ENCODE results near the gene RAB5B.
"Not testable (repeated sequence)": the region's sequence is repeated elsewhere in the genome, so short reads cannot be mapped to it uniquely, and the experiment has no call there.

The RAB5B gene

DNA sequence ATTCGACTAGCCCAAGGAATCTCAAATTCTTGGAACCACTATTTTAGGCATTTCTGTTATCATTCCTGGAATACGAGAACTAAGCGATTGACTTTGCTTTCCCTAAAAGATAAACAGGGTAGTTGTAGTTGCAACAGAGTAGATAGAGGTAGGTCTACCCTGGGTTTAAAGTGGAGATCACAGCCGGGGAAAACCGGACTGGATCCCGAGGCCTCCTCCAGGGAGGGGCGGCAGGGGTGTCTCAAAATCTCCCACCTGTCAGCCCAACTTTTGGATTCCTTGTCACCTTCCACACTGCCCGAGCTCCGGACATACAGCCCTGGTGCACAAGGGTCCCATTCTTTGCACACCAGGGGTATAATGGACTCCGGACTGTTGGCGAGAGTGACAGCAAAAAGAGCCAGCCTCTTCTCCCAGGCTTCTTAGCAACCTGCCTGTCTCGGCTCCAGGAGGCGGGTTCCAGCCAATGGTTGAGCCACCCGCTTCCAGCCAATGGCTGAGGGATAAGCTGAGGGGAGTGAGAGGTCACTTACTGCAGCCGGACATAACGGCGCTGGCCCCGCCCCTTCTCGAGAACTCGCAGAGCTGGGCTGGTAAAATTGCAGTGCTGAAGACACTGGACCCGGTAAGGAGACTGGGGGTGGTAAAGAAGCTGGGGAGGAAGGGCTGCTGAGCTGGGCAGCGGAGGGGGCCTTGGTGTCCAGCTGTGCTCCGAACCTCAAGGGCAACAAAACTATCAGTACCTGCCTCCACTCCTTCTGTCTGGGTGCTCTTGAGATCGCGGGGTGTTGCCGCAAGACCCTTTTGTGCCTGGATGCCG is 23.0 kb downstream of the RAB5B start, which contains the start of gene SUOX:
Gene SUOX (plus strand): TSS at position 562 of the 820 bp plus-strand sequence. CDS start 4,946 bp downstream, outside the sequence.
- Histone ChIP-seq H3K27ac (ENCODE audit: low read depth, low read length) (peak within 1 kb of the TSS; percentile 63), H3K4me1 (ENCODE audit: control insufficient read depth in 1 of 2, insufficient read depth in 2 of 2, low read length in 2 of 2) (peaks cover 41 to 43% of the 10 kb centered on the region in 2 donors), H3K9me3 (ENCODE audit: control insufficient read depth in 1 of 2, low read length in 2 of 2) (no peaks in the 10 kb centered on the region), H3K27me3 (ENCODE audit: control insufficient read depth in 1 of 2, insufficient read depth in 2 of 2, low read length in 2 of 2) (no peaks in the 10 kb centered on the region), H3K9ac (ENCODE audit: low read depth in 1 of 2, low read length in 2 of 2) (peak within 1 kb of the TSS; percentile 89 to 98), H3K4me3 (ENCODE audit: low read depth in 1 of 2, low read length in 2 of 2) (peak within 1 kb of the TSS; percentile 97 to 98), H3K36me3 (ENCODE audit: control insufficient read depth in 1 of 2, insufficient read depth in 2 of 2, low read length in 2 of 2) (peaks cover 16 to 24% of the 10 kb centered on the region in 2 donors)

DNA sequence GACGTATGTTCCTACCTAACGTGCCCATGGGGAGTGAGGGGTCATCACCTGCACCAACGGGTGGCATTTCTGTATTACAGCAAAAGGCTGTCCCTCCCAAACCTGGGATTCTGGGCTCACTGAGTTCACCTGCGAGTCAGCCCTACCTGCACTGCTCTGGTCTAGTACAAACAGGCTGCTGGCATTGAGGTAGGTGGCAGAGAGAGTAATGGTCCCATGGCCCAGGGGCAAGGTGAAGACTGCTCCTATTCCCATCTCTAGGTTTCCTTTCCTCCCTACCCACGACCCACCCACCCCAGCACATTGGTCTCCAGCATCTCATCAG is 23.6 kb downstream of the RAB5B start:
- Histone ChIP-seq H3K9ac (ENCODE audit: low read depth in 1 of 2, low read length in 2 of 2) (peak overlapping the region; percentile 89 to 98), H3K27ac (ENCODE audit: low read depth, low read length) (peak overlapping the region; percentile 63), H3K4me1 (ENCODE audit: control insufficient read depth in 1 of 2, insufficient read depth in 2 of 2, low read length in 2 of 2) (peaks cover 41 to 44% of the 10 kb centered on the region in 2 donors), H3K9me3 (ENCODE audit: control insufficient read depth in 1 of 2, low read length in 2 of 2) (no peaks in the 10 kb centered on the region), H3K27me3 (ENCODE audit: control insufficient read depth in 1 of 2, insufficient read depth in 2 of 2, low read length in 2 of 2) (no peaks in the 10 kb centered on the region), H3K4me3 (ENCODE audit: low read depth in 1 of 2, low read length in 2 of 2) (peak overlapping the region; percentile 97 to 98), H3K36me3 (ENCODE audit: control insufficient read depth in 1 of 2, insufficient read depth in 2 of 2, low read length in 2 of 2) (peaks cover 16 to 22% of the 10 kb centered on the region in 2 donors)

DNA sequence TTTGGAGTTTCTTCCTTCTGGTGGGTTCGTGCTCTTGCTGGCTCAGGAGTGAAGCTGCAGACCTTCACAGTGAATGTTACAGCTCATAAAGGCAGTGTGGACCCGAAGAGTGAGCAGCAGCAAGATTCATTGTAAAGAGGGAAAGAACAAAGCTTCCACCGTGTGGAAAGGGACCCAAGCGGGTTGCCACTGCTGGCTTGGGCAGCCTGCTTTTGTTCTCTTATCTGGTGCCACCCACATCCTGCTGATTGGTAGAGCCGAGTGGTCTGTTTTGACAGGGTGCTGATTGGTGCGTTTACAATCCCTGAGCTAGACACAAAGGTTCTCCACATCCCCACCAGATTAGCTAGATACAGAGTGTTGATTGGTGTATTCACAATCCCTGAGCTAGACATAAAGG is 25.6 kb downstream of the RAB5B start:
- H3K9ac ChIP-seq (ENCODE audit: low read depth in 1 of 2, low read length in 2 of 2); H3K27ac ChIP-seq (ENCODE audit: low read depth, low read length); H3K4me3 ChIP-seq (ENCODE audit: low read depth in 1 of 2, low read length in 2 of 2); H3K27me3 ChIP-seq (ENCODE audit: control insufficient read depth in 1 of 2, insufficient read depth in 2 of 2, low read length in 2 of 2); H3K9me3 ChIP-seq (ENCODE audit: control insufficient read depth in 1 of 2, low read length in 2 of 2): not testable (repeated sequence)
- peaks cover 23 to 26% of the 10 kb centered on the region in 2 donors for H3K4me1 ChIP-seq (ENCODE audit: control insufficient read depth in 1 of 2, insufficient read depth in 2 of 2, low read length in 2 of 2)
- peaks cover 17 to 20% of the 10 kb centered on the region in 2 donors for H3K36me3 ChIP-seq (ENCODE audit: control insufficient read depth in 1 of 2, insufficient read depth in 2 of 2, low read length in 2 of 2)

DNA sequence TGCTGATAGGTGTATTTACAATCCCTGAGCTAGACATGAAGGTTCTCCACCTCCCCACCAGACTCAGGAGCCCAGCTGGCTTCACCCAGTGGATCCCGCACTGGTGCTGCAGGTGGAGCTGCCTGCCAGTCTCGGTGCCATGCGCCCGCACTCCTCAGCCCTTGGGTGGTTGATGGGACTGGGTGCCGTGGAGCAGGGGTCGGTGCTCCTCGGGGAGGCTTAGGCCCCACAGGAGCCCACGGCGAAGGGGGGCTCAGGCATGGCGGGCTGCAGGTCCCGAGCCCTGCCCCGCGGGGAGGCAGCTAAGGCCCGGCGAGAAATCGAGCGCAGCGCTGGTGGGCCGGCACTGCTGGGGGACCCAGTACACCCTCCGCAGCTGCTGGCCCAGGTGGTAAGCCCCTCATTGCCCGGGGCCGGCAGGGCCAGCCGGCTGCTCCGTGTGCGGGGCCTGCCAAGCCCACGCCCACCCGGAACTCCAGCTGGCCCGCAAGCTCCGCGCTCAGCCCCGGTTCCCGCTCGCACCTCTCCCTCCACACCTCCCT is 26.2 kb downstream of the RAB5B start:
- H3K4me1 ChIP-seq (ENCODE audit: control insufficient read depth in 1 of 2, insufficient read depth in 2 of 2, low read length in 2 of 2): peaks cover 23 to 26% of the 10 kb centered on the region in 2 donors
- H3K4me3 ChIP-seq (ENCODE audit: low read depth in 1 of 2, low read length in 2 of 2); H3K27me3 ChIP-seq (ENCODE audit: control insufficient read depth in 1 of 2, insufficient read depth in 2 of 2, low read length in 2 of 2); H3K27ac ChIP-seq (ENCODE audit: low read depth, low read length); H3K9me3 ChIP-seq (ENCODE audit: control insufficient read depth in 1 of 2, low read length in 2 of 2); H3K9ac ChIP-seq (ENCODE audit: low read depth in 1 of 2, low read length in 2 of 2): not testable (repeated sequence)
- peaks cover 20 to 22% of the 10 kb centered on the region in 2 donors for H3K36me3 ChIP-seq (ENCODE audit: control insufficient read depth in 1 of 2, insufficient read depth in 2 of 2, low read length in 2 of 2)

DNA sequence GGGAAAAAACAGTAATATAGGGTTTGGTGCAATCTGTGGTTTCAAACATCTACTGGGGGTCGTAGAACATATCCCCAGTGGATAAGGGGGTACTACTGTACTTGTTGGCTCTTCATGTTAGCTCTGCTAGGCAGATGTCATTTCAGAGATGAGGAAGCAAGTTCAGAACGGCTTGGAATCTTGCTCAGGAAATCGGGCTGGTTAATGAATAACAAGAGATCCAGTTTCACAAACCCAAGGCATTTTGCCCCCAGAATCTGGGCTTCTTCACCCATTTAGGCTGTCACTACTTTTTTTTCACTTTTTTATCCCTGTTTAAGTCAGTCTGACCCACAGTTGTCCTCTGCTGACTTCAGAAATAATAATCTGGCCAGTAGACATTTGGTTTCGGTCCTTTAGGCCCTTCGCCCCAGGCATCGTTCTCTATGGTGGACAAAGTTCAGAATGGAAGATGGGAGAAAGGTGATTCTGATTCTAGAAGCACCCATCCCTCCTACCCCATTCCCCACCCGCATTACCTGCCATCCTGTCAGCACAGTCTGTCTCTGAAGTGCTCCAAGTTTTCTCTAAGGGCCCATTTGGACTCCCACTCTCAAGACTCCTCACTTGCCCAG is 27.7 kb downstream of the RAB5B start:
- H3K9ac ChIP-seq (ENCODE audit: low read depth in 1 of 2, low read length in 2 of 2): peak overlapping the region in 1 of 2 donors; percentile 33
- H3K36me3 ChIP-seq (ENCODE audit: control insufficient read depth in 1 of 2, insufficient read depth in 2 of 2, low read length in 2 of 2): peaks cover 20 to 23% of the 10 kb centered on the region in 2 donors
- peaks cover 13 to 19% of the 10 kb centered on the region in 2 donors for H3K4me1 ChIP-seq (ENCODE audit: control insufficient read depth in 1 of 2, insufficient read depth in 2 of 2, low read length in 2 of 2)
- H3K27ac ChIP-seq (ENCODE audit: low read depth, low read length): peak overlapping the region; percentile 5
- H3K4me3 ChIP-seq (ENCODE audit: low read depth in 1 of 2, low read length in 2 of 2): peak overlapping the region; percentile 2 to 13
- H3K27me3 ChIP-seq (ENCODE audit: control insufficient read depth in 1 of 2, insufficient read depth in 2 of 2, low read length in 2 of 2): no peaks in the 10 kb centered on the region
- no peaks in the 10 kb centered on the region for H3K9me3 ChIP-seq (ENCODE audit: control insufficient read depth in 1 of 2, low read length in 2 of 2)

DNA sequence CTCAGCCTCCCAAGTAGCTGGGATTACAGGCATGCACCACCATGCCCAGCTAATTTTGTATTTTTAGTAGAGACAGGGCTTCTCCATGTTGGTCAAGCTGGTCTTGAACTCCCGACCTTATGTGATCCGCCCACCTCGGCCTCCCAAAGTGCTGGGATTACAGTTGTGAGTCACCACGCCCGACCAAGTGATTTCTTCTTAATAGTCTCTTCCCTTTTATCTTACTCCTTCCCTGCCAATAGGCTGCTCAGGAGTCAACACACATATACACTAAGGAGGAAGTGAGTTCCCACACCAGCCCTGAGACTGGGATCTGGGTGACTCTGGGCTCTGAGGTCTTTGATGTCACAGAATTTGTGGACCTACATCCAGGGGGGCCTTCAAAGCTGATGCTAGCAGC is 29.5 kb downstream of the RAB5B start:
- peaks cover 20 to 23% of the 10 kb centered on the region in 2 donors for H3K36me3 ChIP-seq (ENCODE audit: control insufficient read depth in 1 of 2, insufficient read depth in 2 of 2, low read length in 2 of 2)
- not testable (repeated sequence) for H3K4me3 ChIP-seq (ENCODE audit: low read depth in 1 of 2, low read length in 2 of 2); H3K9ac ChIP-seq (ENCODE audit: low read depth in 1 of 2, low read length in 2 of 2); H3K9me3 ChIP-seq (ENCODE audit: control insufficient read depth in 1 of 2, low read length in 2 of 2); H3K27me3 ChIP-seq (ENCODE audit: control insufficient read depth in 1 of 2, insufficient read depth in 2 of 2, low read length in 2 of 2); H3K27ac ChIP-seq (ENCODE audit: low read depth, low read length)
- peaks cover 14 to 19% of the 10 kb centered on the region in 2 donors for H3K4me1 ChIP-seq (ENCODE audit: control insufficient read depth in 1 of 2, insufficient read depth in 2 of 2, low read length in 2 of 2)

DNA sequence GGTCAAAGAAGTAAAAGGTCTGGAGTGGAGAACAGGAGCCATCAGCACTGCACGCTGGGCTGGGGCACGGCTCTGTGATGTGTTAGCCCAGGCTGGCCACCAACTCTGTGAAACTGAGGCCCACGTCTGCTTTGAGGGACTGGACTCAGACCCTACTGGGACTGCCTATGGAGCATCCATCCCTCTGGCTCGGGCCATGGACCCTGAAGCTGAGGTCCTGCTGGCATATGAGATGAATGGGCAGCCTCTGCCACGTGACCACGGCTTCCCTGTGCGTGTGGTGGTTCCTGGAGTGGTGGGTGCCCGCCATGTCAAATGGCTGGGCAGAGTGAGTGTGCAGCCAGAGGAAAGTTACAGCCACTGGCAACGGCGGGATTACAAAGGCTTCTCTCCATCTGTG is 30.3 kb downstream of the RAB5B start:
- H3K27ac ChIP-seq (ENCODE audit: low read depth, low read length): no peak overlapping the region
- no peaks in the 10 kb centered on the region for H3K9me3 ChIP-seq (ENCODE audit: control insufficient read depth in 1 of 2, low read length in 2 of 2)
- peaks cover 20 to 23% of the 10 kb centered on the region in 2 donors for H3K36me3 ChIP-seq (ENCODE audit: control insufficient read depth in 1 of 2, insufficient read depth in 2 of 2, low read length in 2 of 2)
- H3K4me1 ChIP-seq (ENCODE audit: control insufficient read depth in 1 of 2, insufficient read depth in 2 of 2, low read length in 2 of 2): peaks cover 13 to 21% of the 10 kb centered on the region in 2 donors
- no peaks in the 10 kb centered on the region for H3K27me3 ChIP-seq (ENCODE audit: control insufficient read depth in 1 of 2, insufficient read depth in 2 of 2, low read length in 2 of 2)
- no peak overlapping the region for H3K4me3 ChIP-seq (ENCODE audit: low read depth in 1 of 2, low read length in 2 of 2)
- H3K9ac ChIP-seq (ENCODE audit: low read depth in 1 of 2, low read length in 2 of 2): no peak overlapping the region

DNA sequence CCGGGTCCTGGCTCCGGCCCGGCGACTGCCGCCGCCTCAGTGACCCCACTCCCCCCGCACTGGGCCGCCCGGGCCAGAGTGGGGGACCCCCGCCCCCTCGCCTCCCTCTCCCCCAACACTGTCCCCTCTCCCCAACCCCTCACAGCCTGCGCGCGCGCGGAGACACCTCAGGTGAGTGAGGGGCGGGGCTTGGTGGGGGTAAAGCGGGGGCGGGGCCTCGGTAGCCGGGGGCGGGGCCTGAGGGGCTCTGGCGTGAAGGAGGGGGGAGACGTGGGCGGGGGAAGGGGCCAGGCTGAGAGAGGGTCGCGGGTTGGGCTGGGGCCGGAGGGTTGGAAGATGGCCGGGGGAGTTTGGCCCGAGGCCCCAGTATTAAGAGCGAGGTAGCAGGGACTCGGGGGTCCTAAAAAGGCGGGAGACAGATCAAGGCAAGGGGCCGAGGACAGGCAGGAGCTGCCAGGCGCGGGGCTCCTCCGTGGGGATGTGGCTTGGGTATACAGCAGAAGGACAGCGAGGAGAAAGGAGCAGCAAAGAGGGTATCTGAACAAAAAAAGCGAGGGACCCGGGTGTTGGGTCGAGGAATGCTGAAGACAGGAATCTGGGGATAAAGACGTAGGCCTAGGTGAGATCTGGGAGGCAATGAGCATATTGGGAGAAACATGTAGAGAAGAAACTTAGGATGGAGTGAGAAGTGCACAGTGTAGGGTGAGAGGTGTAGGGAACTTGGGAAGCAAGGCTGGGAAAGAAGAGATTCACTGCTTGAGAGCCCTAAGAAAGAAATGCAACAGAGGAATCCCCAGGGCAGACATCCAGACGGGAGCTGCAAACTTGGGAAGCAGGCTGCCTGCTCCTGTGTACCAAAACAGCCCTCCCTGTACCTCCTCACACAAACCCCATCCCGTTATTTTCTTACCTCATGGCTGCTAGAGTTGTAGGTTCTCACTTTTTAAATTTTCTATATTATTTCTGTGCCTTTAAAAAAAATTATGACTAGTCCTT is 34.0 kb downstream of the RAB5B start:
- no peaks in the 10 kb centered on the region for H3K9me3 ChIP-seq (ENCODE audit: control insufficient read depth in 1 of 2, low read length in 2 of 2)
- peaks cover 10 to 18% of the 10 kb centered on the region in 2 donors for H3K36me3 ChIP-seq (ENCODE audit: control insufficient read depth in 1 of 2, insufficient read depth in 2 of 2, low read length in 2 of 2)
- H3K27ac ChIP-seq (ENCODE audit: low read depth, low read length): peak overlapping the region; percentile 84
- peaks cover 12% of the 10 kb centered on the region in 2 donors for H3K4me1 ChIP-seq (ENCODE audit: control insufficient read depth in 1 of 2, insufficient read depth in 2 of 2, low read length in 2 of 2)
- peak overlapping the region; percentile 87 to 88 for H3K4me3 ChIP-seq (ENCODE audit: low read depth in 1 of 2, low read length in 2 of 2)
- H3K27me3 ChIP-seq (ENCODE audit: control insufficient read depth in 1 of 2, insufficient read depth in 2 of 2, low read length in 2 of 2): no peaks in the 10 kb centered on the region
- peak overlapping the region; percentile 43 to 69 for H3K9ac ChIP-seq (ENCODE audit: low read depth in 1 of 2, low read length in 2 of 2)

DNA sequence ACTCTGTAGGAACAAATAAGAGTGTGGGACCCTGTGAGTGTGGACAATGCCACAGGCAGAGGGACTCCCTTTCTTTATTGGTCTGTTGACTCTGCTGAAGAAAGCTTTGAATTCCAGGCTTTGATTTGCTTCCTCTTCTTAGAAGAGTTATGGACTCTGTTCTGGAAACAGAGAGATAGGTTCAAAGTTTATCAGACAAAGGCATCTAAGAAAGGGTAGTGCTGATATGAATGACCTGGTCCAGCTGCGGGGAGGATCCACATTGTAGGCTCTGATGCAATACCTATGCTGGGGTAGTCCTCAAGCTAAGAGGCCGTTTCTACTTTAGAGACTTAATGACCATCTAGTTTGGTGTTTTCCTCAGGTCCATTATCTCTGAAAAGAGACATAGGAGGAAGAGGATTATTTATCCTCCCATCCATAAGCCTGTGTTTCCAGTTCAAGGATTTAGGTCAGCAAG is 36.3 kb downstream of the RAB5B start:
- H3K4me3 ChIP-seq (ENCODE audit: low read depth in 1 of 2, low read length in 2 of 2): no peak overlapping the region
- H3K9ac ChIP-seq (ENCODE audit: low read depth in 1 of 2, low read length in 2 of 2): no peak overlapping the region
- no peak overlapping the region for H3K27ac ChIP-seq (ENCODE audit: low read depth, low read length)
- H3K36me3 ChIP-seq (ENCODE audit: control insufficient read depth in 1 of 2, insufficient read depth in 2 of 2, low read length in 2 of 2): no peaks in the 10 kb centered on the region
- peaks cover 22 to 26% of the 10 kb centered on the region in 2 donors for H3K4me1 ChIP-seq (ENCODE audit: control insufficient read depth in 1 of 2, insufficient read depth in 2 of 2, low read length in 2 of 2)
- no peaks in the 10 kb centered on the region for H3K9me3 ChIP-seq (ENCODE audit: control insufficient read depth in 1 of 2, low read length in 2 of 2)
- H3K27me3 ChIP-seq (ENCODE audit: control insufficient read depth in 1 of 2, insufficient read depth in 2 of 2, low read length in 2 of 2): no peaks in the 10 kb centered on the region
